NOMO-1 treated with DMSO at 0.1 percent for 48 hours (cell line): ENCODE results near the gene USP24.
"Not testable (repeated sequence)": the region's sequence is repeated elsewhere in the genome, so short reads cannot be mapped to it uniquely, and the experiment has no call there.

Experiments
- DNase-seq: peaks from one replicate; lab custom pipeline; 2025; ENCODE audit not compliant: unreplicated experiment; lab: John Stamatoyannopoulos, UW

USP24 gene

DNA sequence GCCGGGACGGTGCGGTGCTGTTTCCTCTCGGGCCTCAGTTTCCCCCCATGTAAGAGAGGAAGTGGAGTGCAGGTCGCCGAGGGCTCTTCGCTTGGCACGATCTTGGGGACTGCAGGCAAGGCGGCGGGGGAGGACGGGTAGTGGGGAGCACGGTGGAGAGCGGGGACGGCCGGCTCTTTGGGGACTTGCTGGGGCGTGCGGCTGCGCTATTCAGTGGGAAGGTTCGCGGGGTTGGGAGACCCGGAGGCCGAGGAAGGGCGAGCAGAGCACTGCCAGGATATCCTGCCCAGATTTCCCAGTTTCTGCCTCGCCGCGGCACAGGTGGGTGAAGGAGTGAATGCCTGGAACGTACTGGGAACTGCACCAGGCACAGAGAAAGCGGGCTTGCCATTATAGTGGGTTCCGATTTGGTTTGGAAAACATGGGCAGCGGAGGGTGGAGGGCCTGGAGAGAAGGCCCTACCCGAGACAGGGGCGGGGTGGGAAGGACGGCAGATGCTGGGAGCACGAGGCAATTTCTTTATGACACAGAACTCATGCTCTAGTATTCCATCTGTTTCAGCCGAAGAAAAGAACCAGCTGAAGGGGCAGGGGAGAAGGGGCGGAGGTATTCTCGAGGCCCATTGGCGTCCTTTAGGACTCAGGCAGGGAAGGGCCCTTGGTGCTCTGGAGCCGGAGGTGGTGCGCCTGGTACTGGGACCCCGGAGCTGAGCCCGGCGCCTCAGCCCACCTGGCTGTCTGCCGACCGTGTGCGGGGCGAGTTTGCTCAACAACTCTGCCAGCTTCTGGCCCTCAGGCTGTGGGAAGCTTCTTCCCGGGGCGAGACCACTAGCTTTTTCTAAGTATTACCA, 174.9 kb downstream of the USP24 start:
- DNase-seq: no peak

DNA sequence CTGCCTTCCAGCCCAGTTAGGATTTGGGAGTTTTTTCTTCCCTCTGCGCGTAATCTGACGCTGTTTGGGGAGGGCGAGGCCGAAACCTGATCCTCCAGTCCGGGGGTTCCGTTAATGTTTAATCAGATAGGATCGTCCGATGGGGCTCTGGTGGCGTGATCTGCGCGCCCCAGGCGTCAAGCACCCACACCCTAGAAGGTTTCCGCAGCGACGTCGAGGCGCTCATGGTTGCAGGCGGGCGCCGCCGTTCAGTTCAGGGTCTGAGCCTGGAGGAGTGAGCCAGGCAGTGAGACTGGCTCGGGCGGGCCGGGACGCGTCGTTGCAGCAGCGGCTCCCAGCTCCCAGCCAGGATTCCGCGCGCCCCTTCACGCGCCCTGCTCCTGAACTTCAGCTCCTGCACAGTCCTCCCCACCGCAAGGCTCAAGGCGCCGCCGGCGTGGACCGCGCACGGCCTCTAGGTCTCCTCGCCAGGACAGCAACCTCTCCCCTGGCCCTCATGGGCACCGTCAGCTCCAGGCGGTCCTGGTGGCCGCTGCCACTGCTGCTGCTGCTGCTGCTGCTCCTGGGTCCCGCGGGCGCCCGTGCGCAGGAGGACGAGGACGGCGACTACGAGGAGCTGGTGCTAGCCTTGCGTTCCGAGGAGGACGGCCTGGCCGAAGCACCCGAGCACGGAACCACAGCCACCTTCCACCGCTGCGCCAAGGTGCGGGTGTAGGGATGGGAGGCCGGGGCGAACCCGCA, 175.7 kb downstream of the USP24 start, which contains the start of gene PCSK9:
TSS of gene PCSK9 (plus strand) at position 207 of the 741 bp plus-strand sequence. CDS start at position 497, 290 bp downstream.
- DNase-seq: no peak

DNA sequence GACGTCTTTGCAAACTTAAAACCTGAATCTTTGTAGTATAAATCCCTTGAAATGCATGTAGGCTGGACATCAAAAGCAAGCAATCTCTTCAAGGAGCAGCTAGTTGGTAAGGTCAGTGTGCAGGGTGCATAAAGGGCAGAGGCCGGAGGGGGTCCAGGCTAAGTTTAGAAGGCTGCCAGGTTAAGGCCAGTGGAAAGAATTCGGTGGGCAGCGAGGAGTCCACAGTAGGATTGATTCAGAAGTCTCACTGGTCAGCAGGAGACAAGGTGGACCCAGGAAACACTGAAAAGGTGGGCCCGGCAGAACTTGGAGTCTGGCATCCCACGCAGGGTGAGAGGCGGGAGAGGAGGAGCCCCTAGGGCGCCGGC, 176.2 kb downstream of the USP24 start:
- DNase-seq: no peak

DNA sequence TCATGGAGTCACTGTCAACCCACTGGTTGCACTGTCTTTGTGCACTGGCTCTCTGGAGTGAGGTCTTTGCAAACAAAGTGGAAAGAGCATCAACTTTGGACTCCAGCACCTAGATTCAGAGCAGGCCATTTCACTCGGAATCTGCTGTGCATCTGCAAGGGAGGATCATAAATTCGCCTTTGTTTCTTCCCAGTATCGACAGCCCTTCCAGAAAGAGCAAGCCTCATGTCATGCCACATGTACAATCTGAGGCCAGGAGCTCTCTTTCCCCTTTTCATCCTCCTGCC, 176.7 kb downstream of the USP24 start:
- DNase-seq: no peak

DNA sequence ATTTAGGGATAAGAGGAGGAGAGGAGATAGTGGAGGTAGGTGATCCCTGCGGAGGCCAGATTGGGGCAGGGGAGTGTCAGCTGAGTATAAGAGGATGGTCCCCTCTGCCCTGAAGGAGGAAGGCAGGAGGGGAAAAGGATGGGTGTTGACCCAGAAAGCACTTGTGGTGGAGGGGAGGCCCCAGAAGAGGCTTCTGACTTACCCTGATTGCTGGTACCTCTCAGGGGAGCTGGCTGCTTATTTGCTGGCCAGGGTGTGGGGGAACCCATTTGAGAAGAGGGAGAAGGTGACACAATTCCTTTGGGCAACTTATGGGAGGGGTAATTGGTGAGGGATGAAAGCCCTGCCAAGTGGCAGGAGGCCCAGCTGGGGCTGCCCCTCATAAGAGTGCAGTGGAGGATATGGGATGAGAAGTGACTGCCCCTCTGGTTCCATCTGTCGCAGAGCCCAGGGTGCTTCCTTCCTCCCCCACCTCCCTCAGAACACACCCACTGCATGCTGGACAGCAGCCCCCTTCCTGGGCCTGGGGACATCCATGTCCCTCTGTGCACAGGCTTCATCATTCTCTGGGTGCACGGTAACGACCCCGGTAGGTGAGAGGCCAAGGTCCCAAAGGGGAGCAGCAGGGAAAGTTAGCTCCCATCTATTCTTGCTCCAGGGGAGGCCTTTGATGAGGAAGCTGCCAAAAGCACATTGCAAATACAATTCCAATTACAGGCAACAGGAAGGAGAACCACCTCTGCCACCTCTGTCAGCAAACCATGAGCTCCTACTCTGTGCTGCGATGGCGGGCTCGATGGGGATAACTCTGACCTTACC, 177.2 kb downstream of the USP24 start:
- DNase-seq: no peak

DNA sequence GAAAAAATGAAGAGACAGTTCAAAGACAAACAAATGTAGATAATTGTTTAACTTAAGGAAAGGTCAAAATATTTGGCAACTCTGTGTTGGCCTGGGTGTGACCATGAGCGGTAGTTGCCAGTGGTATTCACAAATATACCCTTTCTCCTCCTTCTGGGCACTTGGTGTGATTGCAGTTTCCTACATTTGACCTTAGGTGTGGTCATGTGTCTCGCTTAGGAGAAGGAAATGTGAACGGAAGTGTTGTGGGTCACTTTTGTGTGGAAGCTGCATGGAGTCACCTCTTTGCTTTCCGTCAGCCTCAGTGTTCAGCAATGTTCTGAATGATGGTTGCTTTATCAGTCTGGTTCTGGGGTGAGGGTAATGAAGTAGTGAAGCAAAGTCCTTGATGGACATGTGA, 179.3 kb downstream of the USP24 start:
- DNase-seq: peak; percentile 58

DNA sequence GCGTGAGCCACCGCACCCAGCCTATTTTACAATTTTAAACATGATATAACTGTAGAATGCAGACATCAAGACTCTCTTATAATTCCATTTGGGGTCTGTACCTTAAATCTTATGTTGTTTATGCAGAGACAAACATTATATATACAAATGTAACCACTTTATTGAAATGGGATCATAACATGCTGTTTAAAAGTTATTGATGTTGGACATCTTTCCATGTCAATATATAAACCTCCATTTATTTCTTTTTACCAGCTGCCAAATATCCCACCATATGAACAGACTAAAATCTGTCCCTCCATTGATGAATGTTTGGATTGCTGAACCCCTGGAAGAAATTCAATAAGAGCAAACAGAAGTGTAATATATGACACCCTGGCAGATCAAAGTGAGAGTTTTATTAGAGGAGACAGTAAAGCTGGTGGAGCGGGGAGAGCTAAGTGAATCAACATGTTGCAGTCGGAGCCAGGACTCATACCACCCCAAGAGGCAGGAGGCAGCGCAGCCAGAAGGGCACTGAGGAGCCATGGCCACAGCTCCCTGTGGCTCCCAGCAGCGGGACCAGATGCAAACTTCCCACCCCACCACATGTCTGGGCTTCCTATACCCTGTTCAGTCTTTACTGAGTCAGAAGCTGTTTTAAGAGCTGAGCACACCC, 180.6 kb downstream of the USP24 start:
- DNase-seq: no peak

DNA sequence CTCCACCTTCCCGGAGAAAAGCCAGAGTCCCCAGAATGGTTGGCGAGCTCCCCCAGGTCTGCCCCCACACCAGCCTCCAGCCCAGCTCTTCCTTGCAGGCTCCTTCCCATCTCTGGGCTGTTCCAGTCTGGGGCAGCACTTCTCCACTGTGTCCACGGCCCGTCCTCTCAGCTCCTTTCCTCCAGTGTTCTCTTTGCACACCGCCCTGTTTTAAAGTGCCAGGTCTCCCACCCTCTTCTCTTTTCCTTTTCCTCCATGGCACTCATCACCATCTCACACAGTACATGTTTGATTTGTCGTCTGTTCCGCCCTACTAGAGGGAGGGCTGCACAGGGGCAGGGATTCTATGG, 181.9 kb downstream of the USP24 start:
- DNase-seq: no peak

DNA sequence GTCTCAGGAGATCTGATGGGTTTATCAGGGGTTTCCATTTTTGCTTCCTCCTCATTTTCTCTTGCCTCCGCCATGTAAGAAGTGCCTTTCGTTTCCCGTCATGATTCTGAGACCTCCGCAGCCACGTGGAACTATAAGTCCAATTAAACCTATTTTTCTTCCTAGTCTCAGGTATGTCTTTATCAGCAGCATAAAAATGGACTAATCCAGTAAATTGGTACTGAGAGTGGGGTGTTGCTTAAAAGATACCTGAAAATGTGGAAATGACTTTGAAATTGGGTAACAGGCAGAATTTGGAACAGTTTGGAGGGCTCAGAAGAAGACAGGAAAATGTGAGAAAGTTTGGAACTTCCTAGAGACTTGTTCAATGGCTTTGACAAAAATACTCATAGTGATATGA, 184.1 kb downstream of the USP24 start:
- not testable (repeated sequence) for DNase-seq

DNA sequence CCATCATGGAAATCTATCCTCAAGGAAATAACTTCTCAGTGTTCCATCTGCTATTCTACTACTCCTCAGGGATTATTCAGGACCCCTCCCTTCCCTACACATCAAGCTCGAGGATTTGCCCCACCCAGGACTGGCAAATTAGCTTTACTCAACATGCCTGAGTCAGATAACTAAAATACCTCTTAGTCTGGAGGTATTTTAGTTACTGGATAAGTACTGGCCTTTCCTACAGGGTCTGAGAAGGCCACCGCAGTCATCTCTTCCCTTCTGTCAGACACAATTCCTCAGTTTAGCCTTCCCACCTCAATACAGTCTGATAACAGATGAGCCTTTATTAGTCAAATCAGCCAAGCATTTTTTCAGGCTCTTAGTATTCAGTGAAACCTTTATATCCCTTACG, 188.5 kb downstream of the USP24 start:
- not testable (repeated sequence) for DNase-seq

DNA sequence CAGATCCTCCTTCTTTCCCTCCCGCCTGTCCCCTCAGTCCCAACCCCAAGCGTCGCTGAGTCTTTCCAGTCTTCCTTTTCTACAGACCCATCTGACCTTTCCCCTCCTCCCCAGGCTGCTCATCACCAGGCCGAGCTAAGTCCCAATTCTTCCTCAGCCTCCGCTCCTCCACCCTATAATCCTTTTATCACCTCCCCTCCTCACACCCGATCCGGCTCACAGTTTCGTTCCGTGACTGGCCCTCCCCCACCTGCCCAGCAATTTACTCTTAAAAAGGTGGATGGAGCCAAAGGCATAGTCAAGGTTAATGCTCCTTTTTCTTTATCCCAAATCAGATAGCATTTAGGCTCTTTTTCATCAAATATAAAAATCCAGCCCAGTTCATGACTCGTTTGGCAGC, 191.0 kb downstream of the USP24 start:
- DNase-seq: not testable (repeated sequence)

DNA sequence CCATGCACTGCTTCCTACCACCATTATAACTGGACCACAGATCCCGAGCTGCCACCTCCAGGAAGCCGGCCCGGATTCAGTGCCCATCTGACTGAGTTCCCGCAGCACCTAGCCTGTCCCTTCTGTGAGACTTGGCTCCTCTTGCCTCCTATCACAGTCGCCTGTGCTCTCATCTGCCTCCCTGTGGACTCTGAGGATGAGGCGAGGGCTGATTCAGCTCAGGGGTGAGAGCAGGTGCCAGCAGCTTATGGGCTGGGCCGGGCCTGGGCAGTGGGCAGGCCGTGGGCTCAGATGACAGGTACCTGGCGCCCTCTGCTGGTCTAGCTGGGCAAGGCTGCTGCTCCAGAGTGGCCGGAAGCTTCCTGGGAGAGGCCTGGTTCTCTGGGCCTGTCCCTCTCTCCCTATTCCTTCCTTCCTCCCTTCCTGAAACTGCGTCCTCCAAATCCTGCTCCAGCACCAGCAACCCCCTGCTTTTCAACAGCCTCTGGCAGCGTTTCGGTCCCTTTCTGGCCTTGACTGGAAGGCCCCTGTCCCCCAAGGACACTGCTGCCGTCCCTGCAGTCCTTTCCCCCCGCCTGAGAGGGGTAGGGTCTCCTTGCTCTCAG, 193.1 kb downstream of the USP24 start:
- peak; percentile 63 for DNase-seq

DNA sequence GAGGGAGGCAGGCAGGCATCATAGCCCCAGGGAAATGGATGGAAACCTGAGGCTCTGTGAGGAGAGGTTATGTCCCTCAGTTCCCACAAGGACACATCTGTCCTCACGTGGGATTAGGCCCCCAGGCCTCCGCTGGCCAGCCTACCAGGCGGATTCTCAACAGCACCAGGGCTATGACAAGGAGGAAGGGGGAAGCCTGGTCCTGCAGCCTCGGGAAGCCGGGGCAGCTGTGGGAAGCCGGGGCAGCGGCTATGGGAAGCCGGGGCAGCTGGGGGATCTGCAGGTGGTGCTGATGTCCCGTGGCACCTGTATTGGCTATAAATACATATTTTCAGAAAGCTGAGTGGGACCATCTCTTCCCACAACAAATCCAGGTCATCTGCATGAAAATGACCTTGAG, 196.8 kb downstream of the USP24 start:
- no peak for DNase-seq
